ENCODE data around the gene ACAD10.

Gene ACAD10

DNA sequence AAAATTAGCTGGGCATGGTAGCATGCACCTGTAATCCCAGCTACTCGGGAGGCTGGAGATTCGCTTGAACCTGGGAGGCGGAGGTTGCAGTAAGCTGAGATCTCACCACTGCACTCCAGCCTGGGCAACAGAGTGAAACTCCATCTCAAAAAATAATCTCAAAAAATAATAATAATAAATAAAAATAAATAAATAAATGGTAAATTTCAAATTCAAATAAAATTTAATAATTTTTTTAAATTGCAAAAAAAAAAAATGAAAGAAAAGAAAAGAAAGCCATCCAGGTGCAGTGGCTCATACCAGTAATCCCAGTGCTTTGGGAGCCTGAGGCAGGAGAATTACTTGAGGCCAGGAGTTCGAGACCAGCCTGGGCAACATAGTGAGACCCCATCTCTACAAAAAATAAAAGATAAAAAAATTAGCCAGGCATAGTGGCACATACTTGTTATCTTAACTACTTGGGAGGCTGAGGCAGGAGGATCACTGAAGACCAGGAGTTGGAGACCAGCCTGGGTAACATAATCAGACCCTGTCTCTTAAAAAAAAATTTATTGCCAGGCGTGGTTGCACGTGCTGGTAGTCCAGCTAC is 117.3 kb downstream of the ACAD10 start:
- DNase-seq (ENCODE audit: low read depth, low spot score): no peak
- no peaks in the 10 kb centered on the region for H3K4me1 ChIP-seq (ENCODE audit: insufficient read depth, insufficient read length)
- no peaks in the 10 kb centered on the region for H3K9me3 ChIP-seq (ENCODE audit: insufficient read depth, low read length)
- no peaks in the 10 kb centered on the region for H3K27me3 ChIP-seq (ENCODE audit: insufficient read depth, insufficient read length)
- peaks cover 68% of the 10 kb centered on the region for H3K36me3 ChIP-seq (ENCODE audit: insufficient read depth, insufficient read length, low read length)
- no peak overlapping the region for H3K4me3 ChIP-seq (ENCODE audit: insufficient read length, low read depth)
- TF ChIP-seq YY1 (IDR thresholded peaks at IDR 0.05; ENCODE audit: insufficient read depth, insufficient read length) (no peak), SUZ12 (IDR thresholded peaks at IDR 0.05; ENCODE audit: extremely low read depth, insufficient read depth, insufficient read length) (no peak)
- no peak overlapping the region for H3K9ac ChIP-seq (ENCODE audit: insufficient read length, low read depth)

DNA sequence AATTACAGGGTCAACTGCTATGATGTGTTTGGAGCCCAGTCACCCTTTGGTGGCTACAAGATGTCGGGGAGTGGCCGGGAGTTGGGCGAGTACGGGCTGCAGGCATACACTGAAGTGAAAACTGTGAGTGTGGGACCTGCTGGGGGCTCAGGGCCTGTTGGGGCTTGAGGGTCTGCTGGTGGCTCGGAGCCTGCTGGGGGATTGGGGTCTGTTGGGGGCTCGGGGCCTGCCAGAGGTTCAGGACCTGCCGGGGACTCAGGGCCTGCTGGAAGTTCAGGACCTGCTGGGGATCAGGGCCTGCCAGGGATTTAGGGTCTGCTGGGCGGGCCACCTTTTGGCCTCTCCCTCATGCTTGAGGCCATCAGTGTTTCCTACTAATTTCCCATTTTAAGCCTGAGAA is 118.0 kb downstream of the ACAD10 start:
- peaks cover 67% of the 10 kb centered on the region for H3K36me3 ChIP-seq (ENCODE audit: insufficient read depth, insufficient read length, low read length)
- H3K4me3 ChIP-seq (ENCODE audit: insufficient read length, low read depth): no peak overlapping the region
- no peaks in the 10 kb centered on the region for H3K9me3 ChIP-seq (ENCODE audit: insufficient read depth, low read length)
- no peaks in the 10 kb centered on the region for H3K4me1 ChIP-seq (ENCODE audit: insufficient read depth, insufficient read length)
- TF ChIP-seq SUZ12 (IDR thresholded peaks at IDR 0.05; ENCODE audit: extremely low read depth, insufficient read depth, insufficient read length): no peak
- TF ChIP-seq YY1 (IDR thresholded peaks at IDR 0.05; ENCODE audit: insufficient read depth, insufficient read length): no peak
- no peak for TF ChIP-seq ZNF274 (IDR thresholded peaks at IDR 0.05; ENCODE audit: low read depth, low read length)
- no peak for DNase-seq (ENCODE audit: low read depth, low spot score)
- H3K9ac ChIP-seq (ENCODE audit: insufficient read length, low read depth): no peak overlapping the region
- no peaks in the 10 kb centered on the region for H3K27me3 ChIP-seq (ENCODE audit: insufficient read depth, insufficient read length)

DNA sequence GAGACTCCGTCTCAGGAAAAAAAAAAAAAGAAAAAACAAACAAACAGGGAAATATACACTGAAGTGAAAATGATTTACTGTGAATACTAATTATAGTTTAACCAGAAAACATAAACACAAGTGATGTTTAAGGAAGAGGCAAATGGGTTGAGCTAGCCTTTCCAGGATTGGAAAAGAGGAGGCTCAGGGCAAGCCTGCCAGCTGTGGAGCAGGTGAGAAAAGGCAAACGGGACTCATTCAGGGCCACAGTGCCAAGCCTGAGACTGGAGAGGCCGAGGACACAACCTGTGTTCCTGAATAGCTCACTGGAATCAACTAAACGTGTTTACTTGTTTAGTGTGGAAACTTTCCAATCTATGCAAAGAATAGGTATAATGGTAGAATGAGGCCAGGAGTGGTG is 120.5 kb downstream of the ACAD10 start:
- H3K36me3 ChIP-seq (ENCODE audit: insufficient read depth, insufficient read length, low read length): peaks cover 66% of the 10 kb centered on the region
- H3K27me3 ChIP-seq (ENCODE audit: insufficient read depth, insufficient read length): no peaks in the 10 kb centered on the region
- H3K9ac ChIP-seq (ENCODE audit: insufficient read length, low read depth): no peak overlapping the region

More for the DNA sequence above, 120.5 kb downstream of the ACAD10 start:
- Histone ChIP-seq H3K9me3 (ENCODE audit: insufficient read depth, low read length) (no peaks in the 10 kb centered on the region), H3K4me1 (ENCODE audit: insufficient read depth, insufficient read length) (no peaks in the 10 kb centered on the region), H3K4me3 (ENCODE audit: insufficient read length, low read depth) (no peak overlapping the region)
- TF ChIP-seq YY1 (IDR thresholded peaks at IDR 0.05; ENCODE audit: insufficient read depth, insufficient read length) (no peak), SUZ12 (IDR thresholded peaks at IDR 0.05; ENCODE audit: extremely low read depth, insufficient read depth, insufficient read length) (no peak), ZNF274 (IDR thresholded peaks at IDR 0.05; ENCODE audit: low read depth, low read length) (no peak)
- no peak for DNase-seq (ENCODE audit: low read depth, low spot score)
